Myometrial cell (primary cell): ENCODE results near the gene UBAP1L. TPM values are rescaled to one million over a fixed set of nuclear protein-coding genes. Genes with fewer than 3 reads are reported as not detected.

Experiments
- total RNA-seq: library from RNA; depleted of rRNA; stranded (reverse); fragments of >200 nt; gene quantifications from 2 replicates; pipeline ENCODE4 v1.2.3, GENCODE V29; 2015

The UBAP1L gene
- total RNA-seq, result 0.18 and 0.29 TPM in 2 replicates

GRCh38 chr15:65115086-65115485 lies at the start of gene UBAP1L:
Gene UBAP1L (minus strand): TSS chr15:65115200. CDS start chr15:65106215, 8,985 bp downstream.

GRCh38 chr15:65133548-65134200 lies 18.7 kb upstream of the UBAP1L start, which contains the start of gene PDCD7:
Gene PDCD7 (minus strand): TSS chr15:65133808. CDS start chr15:65133781, 27 bp downstream.

GRCh38 chr15:65076486-65077290 lies 38.3 kb downstream of the UBAP1L start, which contains the start of gene KBTBD13:
Gene KBTBD13 (plus strand): TSS chr15:65076746. CDS start chr15:65076816, 70 bp downstream.

GRCh38 chr15:65067645-65068402 lies 47.2 kb downstream of the UBAP1L start, which contains the start of gene RASL12:
Gene RASL12 (minus strand): TSS chr15:65067991. CDS start chr15:65067835, 156 bp downstream.

GRCh38 chr15:65044724-65045481 lies 70.1 kb downstream of the UBAP1L start, which contains the start of gene SLC51B:
Gene SLC51B (plus strand): TSS chr15:65045387. CDS start chr15:65050005, 4,618 bp downstream.

Other genes with a start within 250 kb of the UBAP1L start
- gene ANKDD1A, start 203.3 kb downstream of the UBAP1L start, total RNA-seq, result 0.35 and 1.7 TPM in 2 replicates
- gene SPG21, start 125.3 kb downstream of the UBAP1L start, total RNA-seq, result 71.2 and 89.9 TPM in 2 replicates
- 26.4 and 30.0 TPM in 2 replicates for gene MTFMT, start 85.6 kb downstream of the UBAP1L start, total RNA-seq
- gene SLC51B, start 69.8 kb downstream of the UBAP1L start, total RNA-seq, result not detected in 2 replicates
- 12.1 and 12.8 TPM in 2 replicates for gene RASL12, start 47.2 kb downstream of the UBAP1L start, total RNA-seq
- not detected in 2 replicates for gene KBTBD13, start 38.5 kb downstream of the UBAP1L start, total RNA-seq
- 15.6 and 18.6 TPM in 2 replicates for gene PDCD7, start 18.6 kb upstream of the UBAP1L start, total RNA-seq
- 20.5 and 28.2 TPM in 2 replicates for gene CLPX, start 70.1 kb upstream of the UBAP1L start, total RNA-seq
- gene CILP, start 96.3 kb upstream of the UBAP1L start, total RNA-seq, result 0.18 TPM in 1 of 2 replicates, not detected in the other
- gene PARP16, start 171.7 kb upstream of the UBAP1L start, total RNA-seq, result 5.2 and 9.7 TPM in 2 replicates
- not detected in 2 replicates for gene RNU5A-1, start 180.9 kb upstream of the UBAP1L start, total RNA-seq
- gene RNU5B-1, start 189.5 kb upstream of the UBAP1L start, total RNA-seq, result not detected in 2 replicates